WERI-Rb-1 (cell line): ENCODE data around the gene RXFP1.

Source experiments
- DNase-seq: peaks from one replicate; pipeline ENCODE4 v3.0.0-alpha.2; 2020
- H3K27ac ChIP-seq: fragments of 250-450 bp; sonication (Bioruptor Pico); 2 replicates; pipeline ENCODE4 v1.5.1; 2020; ENCODE audit warnings: mild to moderate bottlenecking, moderate library complexity
- H3K27me3 ChIP-seq: fragments of 250-450 bp; sonication (Bioruptor Pico); 2 replicates; pipeline ENCODE4 v1.5.1; 2021; ENCODE audit warnings: mild to moderate bottlenecking, low read depth, moderate library complexity; ENCODE audit not compliant: insufficient read depth, severe bottlenecking
- H3K36me3 ChIP-seq: fragments of 250-450 bp; sonication (Bioruptor Pico); 2 replicates; pipeline ENCODE4 v1.5.1; 2020; ENCODE audit warnings: mild to moderate bottlenecking, moderate library complexity
- H3K4me3 ChIP-seq: 2 replicates; pipeline ENCODE4 v1.5.1; 2011; ENCODE audit warnings: low read depth, mild to moderate bottlenecking, control low read depth, low read length
- H3K9me3 ChIP-seq: fragments of 250-450 bp; sonication (Bioruptor Pico); 2 replicates; pipeline ENCODE4 v1.5.1; 2021; ENCODE audit warnings: mild to moderate bottlenecking, moderate library complexity; ENCODE audit not compliant: severe bottlenecking
- TF ChIP-seq, protein P1 (sequence below): IDR thresholded peaks from 2 replicates; pipeline ENCODE4 v1.5.1; 2011; ENCODE audit warnings: low read depth, mild to moderate bottlenecking, control low read depth, inconsistent platforms, low read length

Gene RXFP1

DNA sequence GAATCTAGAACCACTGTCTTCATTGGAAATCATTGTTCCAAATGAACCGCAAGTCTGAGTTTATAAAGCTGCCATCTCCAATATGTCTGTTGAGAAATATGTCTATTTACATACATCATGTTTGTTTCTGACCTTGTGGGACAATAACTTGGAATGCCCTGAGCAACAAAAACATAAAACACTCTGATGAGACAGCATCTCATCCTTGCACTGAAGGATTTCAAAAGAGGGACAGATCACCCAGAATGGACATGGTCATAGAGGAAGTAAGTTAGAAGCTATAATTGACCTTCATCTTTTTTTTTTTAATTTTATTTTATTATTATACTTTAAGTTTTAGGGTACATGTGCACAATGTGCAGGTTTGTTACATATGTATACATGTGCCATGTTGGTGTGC lies 22.5 kb downstream of the RXFP1 start:
- DNase-seq = no peak
- Histone ChIP-seq H3K4me3 (no peak overlapping the region), H3K27me3 (no peaks in the 10 kb centered on the region), H3K27ac (no peak overlapping the region), H3K9me3 (peaks cover 2% of the 10 kb centered on the region), H3K36me3 (no peaks in the 10 kb centered on the region)
- TF ChIP-seq, protein P1, sequence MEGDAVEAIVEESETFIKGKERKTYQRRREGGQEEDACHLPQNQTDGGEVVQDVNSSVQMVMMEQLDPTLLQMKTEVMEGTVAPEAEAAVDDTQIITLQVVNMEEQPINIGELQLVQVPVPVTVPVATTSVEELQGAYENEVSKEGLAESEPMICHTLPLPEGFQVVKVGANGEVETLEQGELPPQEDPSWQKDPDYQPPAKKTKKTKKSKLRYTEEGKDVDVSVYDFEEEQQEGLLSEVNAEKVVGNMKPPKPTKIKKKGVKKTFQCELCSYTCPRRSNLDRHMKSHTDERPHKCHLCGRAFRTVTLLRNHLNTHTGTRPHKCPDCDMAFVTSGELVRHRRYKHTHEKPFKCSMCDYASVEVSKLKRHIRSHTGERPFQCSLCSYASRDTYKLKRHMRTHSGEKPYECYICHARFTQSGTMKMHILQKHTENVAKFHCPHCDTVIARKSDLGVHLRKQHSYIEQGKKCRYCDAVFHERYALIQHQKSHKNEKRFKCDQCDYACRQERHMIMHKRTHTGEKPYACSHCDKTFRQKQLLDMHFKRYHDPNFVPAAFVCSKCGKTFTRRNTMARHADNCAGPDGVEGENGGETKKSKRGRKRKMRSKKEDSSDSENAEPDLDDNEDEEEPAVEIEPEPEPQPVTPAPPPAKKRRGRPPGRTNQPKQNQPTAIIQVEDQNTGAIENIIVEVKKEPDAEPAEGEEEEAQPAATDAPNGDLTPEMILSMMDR = no peak

DNA sequence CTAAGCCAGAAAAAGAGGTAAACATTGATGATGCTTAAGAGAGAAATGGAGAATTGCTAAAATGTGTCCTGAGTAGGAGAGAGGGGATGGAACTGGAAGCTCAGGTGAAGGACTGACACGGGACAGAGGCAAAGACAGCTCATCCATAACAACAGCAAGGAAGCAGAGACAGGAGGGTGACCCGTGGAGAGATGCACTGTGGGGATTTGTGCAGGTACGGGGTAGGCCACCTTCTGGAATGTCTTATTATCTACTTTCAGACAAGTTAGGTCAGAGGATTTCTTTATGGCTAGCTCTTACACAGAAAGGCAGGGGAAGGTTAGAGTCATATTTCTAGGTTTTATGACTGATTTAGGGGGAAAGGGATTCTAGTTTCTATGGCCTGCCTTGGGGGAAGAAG lies 31.7 kb downstream of the RXFP1 start:
- Histone ChIP-seq H3K9me3 (no peaks in the 10 kb centered on the region), H3K36me3 (no peaks in the 10 kb centered on the region), H3K4me3 (no peak overlapping the region), H3K27ac (no peak overlapping the region), H3K27me3 (no peaks in the 10 kb centered on the region)
- TF ChIP-seq, protein P1 = no peak
- DNase-seq = no peak

DNA sequence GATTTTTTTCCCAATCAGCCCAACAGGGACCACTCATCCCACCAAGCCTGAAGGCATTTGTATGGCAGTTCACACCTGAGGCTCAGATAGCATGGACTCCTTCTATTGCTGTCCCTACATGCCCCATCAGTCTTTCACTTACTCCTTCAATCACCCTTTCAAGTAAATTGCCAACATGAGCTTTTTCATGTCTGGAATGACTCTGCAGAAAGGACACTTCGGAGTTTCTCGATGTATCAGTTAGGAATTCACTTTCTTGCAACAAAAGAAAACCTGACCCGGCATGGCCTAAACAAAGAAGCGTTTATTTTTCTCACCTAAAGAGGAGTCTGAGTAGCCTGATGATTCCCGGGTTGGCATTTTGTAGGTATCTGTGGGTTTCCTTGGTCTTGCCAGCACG lies 38.6 kb downstream of the RXFP1 start:
- H3K27ac ChIP-seq = no peak overlapping the region
- DNase-seq = no peak
- H3K27me3 ChIP-seq = no peaks in the 10 kb centered on the region
- no peaks in the 10 kb centered on the region for H3K36me3 ChIP-seq
- H3K9me3 ChIP-seq = no peaks in the 10 kb centered on the region
- TF ChIP-seq, protein P1 = no peak
- H3K4me3 ChIP-seq = no peak overlapping the region

DNA sequence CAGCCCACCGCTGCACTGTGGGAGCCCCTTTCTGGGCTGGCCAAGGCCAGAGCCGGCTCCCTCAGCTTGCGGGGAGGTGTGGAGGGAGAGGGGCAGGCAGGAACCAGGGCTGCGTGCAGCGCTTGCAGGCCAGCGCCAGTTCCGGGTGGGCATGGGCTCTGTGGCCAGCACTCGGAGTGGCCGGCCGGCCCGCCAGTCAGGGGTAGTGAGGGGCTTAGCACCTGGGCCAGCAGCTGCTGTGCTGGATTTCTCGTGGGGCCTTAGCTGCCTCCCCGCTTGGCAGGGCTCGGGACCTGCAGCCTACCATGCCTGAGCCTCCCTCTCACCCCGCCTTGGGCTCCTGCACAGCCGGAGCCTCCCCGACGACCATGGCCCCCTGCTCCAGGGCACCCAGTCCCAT lies 45.2 kb downstream of the RXFP1 start:
- DNase-seq = no peak
- Histone ChIP-seq H3K9me3 (no peaks in the 10 kb centered on the region), H3K36me3 (no peaks in the 10 kb centered on the region), H3K4me3 (no peak overlapping the region), H3K27me3 (no peaks in the 10 kb centered on the region), H3K27ac (no peak overlapping the region)
- TF ChIP-seq, protein P1 = no peak

DNA sequence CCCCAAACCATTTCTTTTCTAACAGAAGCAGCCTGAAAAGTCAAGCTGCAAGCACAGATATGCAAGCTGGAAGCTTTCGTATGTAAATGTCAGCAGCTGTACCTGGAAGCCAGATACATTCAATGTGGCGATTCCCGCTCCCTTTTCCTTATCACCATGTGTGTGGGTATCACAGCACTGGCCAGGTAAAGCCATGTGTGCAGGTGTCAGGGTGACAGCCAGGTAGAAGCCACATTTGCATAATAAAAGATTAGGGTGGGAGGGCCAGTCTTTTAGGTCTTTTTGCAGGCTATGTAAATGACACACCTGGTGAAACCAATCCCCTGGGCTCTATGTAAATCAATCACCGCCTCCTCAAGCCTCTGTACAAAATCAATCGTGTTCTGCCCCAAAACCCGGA lies 50.1 kb downstream of the RXFP1 start:
- Histone ChIP-seq H3K4me3 (no peak overlapping the region), H3K9me3 (no peaks in the 10 kb centered on the region), H3K36me3 (no peaks in the 10 kb centered on the region), H3K27ac (no peak overlapping the region), H3K27me3 (no peaks in the 10 kb centered on the region)
- TF ChIP-seq, protein P1 = no peak
- no peak for DNase-seq

DNA sequence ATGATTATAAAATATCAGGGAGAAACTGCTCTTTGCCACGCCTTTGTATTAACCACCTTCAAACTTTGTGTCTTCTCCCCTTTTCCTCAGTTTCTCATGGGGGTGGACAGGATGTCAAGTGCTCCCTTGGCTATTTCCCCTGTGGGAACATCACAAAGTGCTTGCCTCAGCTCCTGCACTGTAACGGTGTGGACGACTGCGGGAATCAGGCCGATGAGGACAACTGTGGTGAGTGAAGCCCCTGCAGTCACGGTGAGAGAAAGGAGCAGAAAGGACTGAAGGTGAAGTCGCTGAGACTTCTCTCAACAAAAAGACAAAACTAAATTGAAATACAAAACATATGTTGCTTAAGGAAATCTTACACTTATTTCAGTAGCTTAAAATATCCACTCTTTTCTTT lies 50.9 kb downstream of the RXFP1 start:
- no peaks in the 10 kb centered on the region for H3K9me3 ChIP-seq
- H3K4me3 ChIP-seq = no peak overlapping the region
- H3K27me3 ChIP-seq = no peaks in the 10 kb centered on the region
- no peak for DNase-seq
- H3K27ac ChIP-seq = no peak overlapping the region
- H3K36me3 ChIP-seq = no peaks in the 10 kb centered on the region
- TF ChIP-seq, protein P1 = no peak
